Astrocyte of the hippocampus (primary cell): ENCODE results near the gene DNASE1L1.
A peak's percentile ranks its signal among the peaks of the same experiment; 100 is the strongest.

Experiments used
- DNase-seq: peaks from one replicate; pipeline ENCODE4 v3.0.0; 2011; ENCODE audit warnings: low read depth, low spot score

DNASE1L1 gene

DNA sequence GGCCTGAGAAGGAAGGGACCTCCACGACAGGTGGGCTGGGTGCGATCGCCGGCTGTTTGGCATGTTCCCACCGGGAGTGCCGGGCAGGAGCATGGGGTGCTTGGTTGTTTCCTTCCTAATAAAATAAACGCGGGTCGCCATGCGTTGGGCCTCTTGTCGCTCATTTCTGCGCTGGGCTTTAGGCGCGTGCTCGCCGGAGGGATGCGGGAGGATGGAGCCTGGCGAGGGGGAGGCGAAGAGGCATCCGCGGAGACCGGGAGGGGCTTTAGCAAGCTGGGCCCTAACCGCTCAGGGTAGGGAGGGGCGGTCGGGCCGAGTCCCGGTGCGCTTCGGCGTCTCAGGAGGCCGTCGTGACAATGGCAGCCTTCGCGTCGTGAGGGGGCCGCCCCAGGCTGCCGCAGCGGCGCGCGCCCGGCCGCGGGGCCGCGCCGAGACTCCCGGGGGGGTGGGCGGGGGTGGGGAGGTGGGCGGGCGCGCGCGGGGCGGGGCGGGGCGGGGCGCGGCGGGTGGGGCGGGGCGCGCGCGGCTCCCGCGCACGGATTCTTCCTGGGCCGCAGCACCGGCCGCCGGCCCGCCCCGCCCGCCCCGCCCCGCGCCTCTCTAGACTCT, 27.4 kb upstream of the DNASE1L1 start:
- DNase-seq, result no peak

DNA sequence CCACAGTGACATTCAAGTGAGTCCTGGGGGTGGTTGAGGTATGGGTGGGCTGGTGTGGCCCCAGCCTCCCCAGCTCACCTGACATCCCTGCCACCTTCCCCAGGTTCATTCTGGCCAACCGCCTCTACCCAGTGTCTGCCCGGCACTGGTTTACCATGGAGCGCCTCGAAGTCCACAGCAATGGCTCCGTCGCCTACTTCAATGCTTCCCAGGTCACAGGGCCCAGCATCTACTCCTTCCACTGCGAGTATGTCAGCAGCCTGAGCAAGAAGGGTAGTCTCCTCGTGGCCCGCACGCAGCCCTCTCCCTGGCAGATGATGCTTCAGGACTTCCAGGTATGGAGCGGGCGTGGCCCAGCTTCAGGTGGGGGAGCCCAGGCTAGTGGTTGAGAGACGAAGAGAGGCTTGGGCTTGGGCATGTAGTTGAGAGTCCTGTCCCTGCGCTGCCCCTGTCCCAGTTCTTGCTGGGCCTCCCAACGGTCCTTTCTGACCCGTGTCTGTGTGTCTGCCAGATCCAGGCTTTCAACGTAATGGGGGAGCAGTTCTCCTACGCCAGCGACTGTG, 26.2 kb upstream of the DNASE1L1 start:
- no peak for DNase-seq

DNA sequence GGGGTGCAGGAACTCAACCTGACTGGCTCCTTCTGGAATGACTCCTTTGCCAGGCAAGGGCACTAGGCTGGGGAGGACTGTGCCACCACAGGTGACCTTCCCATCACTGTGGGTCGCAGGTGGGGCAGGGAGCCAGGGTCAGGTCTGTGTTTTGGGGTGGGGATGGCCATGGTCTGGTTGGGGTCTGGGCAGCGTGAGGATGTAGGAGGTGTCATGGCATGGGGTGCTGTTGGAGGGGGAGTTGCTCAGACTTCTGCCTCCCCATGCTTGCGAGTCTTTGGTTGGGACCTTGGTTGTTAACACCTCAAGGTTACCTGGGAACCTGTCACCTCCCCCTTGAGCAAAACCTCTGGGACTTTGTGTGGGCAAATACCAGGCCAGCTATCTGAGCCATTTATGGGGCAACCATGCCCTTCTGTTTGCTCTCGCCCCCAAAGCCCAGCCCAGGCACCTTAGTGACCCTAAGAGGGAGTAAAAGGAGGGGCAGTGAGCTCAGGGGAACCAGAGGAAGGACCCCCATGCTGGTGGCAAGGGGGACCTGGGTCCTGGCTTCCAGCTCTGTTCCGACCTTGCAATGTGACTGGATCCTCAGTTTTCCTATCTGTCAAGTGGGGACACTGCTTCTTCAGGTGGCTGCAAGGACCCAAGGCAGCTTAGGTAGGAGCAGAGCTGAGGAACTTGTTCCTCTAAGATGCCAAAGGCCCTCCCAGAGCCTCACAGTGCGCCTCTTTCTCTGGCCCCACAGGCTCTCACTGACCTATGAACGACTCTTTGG, 25.5 kb upstream of the DNASE1L1 start:
- DNase-seq, result no peak

DNA sequence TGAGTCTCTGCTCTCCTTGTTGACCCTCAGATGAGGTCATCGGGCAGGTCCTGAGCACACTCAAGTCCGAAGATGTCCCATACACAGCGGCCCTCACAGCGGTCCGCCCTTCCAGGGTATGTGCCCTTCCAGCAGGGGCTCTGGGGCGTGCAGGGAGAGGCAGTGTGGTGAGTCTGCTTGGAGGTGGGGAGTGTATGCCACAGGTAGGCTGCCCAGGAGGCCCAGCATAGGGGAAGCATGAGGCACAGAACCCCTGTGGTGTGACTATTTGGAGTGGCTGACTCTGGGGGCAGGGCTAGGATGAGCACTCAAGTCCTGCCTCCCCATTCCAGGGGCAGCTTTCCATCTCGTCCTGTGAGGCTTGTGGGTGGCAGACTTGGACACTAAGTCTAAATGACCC, 24.6 kb upstream of the DNASE1L1 start:
- DNase-seq, result no peak

DNA sequence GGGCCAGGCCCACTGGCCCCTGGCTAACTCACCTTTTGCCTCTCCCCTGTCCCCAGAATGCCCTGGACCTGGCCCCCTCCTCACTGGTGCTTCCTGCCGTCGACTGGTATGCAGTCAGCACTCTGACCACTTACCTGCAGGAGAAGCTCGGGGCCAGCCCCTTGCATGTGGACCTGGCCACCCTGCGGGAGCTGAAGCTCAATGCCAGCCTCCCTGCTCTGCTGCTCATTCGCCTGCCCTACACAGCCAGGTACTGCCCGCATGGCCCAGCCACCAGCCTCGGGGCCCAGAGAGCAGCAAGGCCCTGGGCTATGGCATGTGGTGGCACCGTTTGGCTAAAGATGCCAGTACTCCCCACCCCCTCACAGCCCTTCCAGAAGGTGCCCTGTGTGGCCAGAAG, 23.2 kb upstream of the DNASE1L1 start:
- no peak for DNase-seq

DNA sequence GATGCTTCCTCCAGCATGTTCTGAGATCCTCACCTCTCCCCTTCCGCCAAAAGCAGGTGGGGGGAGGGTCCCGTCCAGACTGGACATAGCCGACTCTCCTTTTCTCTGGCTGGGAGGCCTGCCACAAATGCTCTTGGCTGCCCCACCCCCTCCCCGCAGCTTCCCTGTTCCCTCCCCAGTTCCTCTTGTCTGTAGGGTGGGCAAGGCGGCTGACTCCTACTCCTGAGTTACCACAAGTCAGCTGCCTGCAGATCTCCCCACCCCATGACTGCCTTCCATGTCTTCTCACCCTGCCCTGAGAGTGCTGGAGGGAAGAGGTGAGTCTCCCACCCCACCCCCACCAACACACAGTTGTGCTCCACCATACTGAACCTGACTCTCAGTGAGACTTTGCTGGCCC, 22.3 kb upstream of the DNASE1L1 start:
- DNase-seq, result no peak

DNA sequence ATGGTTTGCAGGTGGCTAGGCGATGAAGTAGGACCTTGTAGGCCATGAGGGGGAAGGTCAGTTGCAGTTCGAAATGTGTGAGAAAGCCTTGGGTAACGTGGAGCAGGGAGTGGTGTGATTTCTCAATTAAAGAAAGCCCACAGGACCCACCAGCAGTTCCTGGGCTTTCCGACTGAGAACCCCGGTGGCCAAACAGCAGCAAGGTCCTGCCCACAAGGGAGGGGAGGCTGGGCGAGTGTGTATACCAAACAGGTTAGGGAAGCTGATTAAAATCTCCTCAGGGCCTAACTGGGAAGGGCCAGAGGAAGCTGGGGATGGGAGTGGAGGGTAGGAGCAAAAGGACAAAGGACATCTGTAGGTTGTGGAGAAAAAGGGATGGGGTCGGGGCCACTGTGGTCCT, 21.9 kb upstream of the DNASE1L1 start:
- no peak for DNase-seq

DNA sequence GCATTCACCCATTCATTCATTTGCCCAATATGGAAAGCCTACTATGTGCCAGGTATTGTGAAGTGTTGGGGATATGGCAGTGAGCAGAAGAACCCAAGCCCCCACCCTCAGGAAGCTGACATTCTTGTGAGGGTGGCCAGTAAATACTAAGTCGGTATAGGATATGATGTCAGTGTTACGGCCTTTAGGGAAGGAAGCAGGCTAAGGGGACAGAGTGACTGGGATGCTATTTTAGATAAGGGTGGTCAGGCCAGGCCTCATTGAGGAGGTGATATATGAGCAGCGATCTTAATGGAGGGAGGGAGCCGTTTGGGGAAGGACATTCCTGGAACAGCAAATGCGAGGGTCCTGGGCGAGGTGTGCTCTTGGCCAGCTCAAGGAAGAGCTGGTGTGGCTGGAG, 21.4 kb upstream of the DNASE1L1 start:
- no peak for DNase-seq

DNA sequence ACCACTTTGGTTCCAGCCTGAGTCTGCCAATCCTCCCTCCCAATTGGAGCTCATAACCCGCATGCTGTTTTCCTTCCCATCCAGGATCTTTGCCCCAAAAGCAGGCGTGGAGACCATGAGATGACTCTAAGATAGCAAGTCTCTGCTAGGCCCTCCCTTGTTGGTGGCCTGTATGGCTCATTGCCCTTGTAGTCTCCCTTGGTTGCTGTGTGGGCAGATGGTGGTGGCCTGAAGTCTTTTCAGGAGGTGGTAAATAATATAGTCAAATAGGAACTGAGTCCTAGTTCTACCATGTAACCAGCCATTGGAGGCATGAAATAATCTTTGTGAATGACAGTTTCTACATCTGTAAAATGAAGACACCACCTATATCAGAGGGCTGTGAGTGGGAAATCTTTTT, 20.7 kb upstream of the DNASE1L1 start:
- no peak for DNase-seq

DNA sequence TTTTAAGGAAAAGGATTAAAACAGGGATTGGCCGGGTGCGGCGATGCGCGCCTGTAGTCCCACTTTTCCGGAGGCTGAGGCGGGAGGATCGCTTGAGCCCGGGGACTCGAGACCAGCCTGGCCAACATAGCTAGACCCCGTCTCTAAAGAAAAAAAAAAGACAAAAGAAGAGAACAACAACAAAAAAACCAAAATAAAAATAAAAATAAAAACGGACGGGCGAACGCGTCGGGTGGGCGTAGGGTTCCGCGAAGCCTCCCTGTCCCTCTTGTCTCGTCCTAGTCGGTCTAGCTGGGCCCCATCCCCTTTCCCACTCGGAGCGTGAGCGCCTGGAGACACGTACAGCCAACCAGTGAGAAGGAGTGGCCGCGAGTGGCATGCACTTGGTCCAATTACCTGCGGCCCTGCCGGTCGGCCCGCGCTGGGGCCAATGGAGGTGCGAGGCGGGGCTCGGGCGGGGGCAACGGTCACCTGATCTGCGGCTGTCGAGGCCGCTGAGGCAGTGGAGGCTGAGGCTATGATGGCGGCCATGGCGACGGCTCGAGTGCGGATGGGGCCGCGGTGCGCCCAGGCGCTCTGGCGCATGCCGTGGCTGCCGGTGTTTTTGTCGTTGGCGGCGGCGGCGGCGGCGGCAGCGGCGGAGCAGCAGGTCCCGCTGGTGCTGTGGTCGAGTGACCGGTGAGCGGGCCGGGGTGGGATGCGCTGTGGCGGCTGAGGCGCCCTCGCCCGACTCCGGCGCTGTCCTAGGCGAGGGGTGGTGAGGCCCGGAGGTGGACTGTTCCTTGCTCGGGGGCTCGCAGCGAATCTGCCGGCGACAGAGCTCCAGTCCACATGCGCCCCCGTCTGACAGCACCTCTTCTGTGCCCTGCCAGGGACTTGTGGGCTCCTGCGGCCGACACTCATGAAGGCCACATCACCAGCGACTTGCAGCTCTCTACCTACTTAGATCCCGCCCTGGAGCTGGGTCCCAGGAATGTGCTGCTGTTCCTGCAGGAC, 19.4 kb upstream of the DNASE1L1 start, which contains the start of gene ATP6AP1:
Gene ATP6AP1 (plus strand): TSS at position 502 of the 996 bp plus-strand sequence. CDS start 16 bp downstream, at position 518.
- peak; percentile 96 for DNase-seq

DNA sequence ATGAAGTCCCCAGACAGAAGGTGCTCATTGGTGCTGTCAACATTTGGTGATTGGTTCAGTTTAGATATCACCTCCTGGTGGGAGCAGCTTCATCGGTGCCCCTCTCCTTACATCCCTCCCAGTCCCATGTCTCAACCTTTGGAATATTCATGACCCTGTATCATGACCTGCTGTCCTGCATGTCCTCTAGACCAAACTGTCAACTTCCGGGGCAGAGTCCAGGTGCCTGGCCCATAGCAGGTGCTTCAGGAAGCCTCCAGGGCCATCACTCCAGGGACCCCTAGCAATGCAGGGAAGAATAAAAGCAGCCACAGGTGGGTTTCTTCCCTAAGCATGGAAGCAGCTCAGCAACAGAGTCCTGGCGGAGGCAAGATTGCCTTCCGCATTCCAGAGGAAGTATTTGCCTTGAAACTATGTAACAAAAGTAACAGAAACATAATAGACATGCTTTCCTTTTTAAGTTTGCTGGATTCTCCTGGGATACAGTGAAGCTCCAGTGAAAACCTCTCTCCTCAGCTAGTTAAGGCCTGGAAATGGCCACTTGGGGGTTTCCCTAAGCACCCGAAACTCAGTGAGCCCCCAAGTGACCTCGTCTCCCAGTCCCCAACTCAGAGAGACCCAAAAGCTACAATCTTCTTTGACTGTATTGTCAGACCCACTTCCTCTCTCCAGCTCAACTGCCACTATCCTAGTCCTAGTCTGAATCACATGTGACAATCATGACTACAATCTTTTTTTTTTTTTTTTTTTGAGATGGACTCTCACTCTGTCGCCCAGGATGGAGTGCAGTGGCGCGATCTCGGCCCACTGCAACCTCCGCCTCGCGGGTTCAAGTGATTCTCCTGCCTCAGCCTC, 18.1 kb upstream of the DNASE1L1 start:
- DNase-seq, result no peak

DNA sequence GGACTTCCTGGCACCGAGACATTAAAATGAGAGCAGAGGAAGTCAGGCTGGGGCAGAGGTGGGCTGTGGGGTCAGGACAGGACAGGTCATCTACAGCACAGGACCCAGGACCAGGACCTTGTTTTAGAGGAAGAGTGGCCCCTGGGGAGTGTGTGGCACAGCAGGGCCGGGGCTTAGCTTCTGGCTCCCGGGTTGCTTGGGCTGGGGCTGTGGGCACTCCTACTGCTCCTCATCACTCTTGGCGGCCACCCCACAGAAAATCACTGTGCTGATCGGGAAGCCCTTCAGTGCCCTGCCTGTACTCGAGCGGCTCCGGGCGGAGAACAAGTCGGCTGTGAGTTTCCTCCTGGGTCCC, 11.3 kb upstream of the DNASE1L1 start:
- DNase-seq, result no peak

DNA sequence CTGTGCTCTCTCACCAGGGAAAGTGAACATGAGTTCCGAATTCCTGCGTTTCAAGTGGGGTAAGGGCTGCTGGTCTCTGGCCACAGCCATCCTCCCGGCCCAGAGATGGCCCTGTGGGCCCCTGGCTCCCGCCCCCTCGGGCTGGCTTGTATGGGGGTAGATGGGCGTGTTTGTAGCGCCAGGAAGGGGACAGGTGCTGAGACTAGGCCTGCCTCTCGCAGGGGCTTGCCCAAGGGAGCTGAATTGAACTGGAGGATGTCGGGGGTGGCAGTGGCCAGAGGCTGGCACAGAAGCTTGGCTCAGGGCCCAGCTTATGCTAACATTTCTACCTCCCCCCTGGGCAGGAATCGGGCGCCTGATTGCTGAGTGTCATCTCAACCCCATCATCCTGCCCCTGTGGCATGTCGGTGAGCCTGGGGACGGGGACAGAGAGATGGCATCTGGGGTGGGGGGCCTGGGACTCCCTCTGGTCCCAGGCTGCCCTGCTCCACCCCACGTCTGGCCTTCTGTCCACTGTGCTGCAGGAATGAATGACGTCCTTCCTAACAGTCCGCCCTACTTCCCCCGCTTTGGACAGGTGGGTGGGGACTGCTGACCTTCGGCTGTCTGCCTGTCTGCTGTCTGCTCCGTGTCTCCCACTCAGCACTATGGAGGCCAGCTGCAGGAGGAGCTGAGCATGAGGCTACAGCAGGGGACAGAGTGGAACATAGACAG, 10.8 kb upstream of the DNASE1L1 start:
- DNase-seq, result no peak

DNA sequence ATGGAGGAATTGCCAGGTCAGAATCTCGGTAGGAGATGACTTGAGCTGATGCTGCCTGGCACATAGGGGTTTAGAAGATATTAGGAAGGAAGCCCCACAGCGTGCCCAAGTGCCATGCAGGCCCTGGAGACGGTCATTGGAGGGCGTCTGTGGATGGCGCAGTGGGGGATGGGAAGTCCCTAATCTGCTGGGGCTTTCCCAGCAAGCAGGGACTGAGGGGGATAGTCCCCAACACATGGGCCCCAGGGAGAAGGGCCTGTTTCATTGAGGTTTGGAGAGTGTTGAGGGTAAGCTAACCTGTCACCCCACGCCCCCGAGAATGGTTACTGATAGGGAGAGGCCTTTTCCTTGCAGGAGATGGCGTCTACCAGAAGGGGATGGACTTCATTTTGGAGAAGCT, 10.1 kb upstream of the DNASE1L1 start:
- DNase-seq, result no peak

DNA sequence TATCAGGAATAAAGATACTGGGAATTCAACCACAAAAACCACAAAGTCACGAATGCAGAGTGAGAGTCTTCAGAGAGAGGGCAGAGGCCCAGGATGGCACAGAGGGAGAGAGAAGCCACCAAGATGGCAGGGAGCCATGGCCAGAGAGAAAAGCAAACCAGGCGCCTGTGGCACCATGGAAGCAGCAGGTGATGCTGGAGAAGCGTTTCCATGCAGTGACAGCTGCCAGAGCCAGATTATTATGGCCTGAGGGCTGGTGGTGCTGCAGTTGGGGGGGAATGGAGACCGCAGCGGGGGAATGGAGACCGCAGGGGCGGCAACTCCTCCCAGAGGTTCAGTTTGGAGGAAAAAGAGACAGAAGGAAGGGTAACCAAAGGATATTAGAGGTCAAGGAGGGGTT, 8.1 kb upstream of the DNASE1L1 start:
- DNase-seq, result no peak

DNA sequence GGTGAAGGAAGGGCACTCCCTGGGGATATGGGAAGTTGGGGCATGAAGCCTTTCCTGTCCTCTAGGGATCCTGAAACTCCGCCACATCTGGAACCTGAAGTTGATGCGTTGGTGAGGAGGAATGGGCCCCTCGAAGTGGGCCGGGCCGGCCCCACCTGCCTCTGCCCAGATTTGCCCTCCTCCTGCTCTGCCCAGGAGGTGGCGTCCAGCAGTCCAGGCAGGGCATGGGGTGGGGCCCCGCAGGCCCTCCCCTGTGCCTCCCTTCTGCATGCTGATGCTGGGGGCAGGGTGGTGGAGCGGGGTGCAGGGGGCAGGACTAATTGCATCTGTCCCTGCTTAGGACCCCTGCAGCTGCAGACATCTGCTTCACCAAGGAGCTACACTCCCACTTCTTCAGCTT, 4.1 kb upstream of the DNASE1L1 start:
- no peak for DNase-seq

DNA sequence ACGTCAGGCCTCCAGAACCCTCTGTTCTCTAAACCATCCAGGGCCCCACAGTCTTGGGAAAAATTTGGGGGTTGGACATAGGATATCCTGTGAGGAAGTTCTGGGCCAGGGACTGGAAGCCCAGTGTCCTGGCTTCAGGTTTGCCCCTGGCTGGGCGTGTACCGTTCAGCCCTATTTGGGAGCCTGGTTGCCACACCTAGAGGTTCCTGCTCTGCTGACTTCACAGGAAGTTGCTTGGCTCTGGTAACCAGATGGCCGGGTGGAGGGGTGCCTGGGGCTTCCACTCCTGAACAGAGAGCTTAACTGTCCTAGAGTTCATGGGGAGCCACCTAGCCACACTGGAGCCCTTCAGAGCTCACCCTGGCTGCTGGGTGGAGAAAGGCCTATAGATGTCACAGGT, 3.4 kb upstream of the DNASE1L1 start:
- no peak for DNase-seq

DNA sequence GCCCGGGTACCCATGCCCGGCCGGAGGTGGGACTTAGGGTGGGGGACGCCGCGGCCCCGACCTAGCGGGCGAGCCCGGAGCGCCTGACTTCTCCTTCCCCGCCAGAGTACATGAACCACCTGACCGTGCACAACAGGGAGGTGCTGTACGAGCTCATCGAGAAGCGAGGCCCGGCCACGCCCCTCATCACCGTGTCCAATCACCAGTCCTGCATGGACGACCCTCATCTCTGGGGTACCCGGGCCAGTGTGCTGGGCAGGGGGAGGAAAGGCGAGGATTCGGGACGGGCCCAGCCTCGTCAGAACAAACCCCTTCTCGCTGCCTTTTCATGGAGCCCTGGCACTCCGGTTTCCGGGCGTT, 2.9 kb upstream of the DNASE1L1 start:
- peak; percentile 70 for DNase-seq

DNA sequence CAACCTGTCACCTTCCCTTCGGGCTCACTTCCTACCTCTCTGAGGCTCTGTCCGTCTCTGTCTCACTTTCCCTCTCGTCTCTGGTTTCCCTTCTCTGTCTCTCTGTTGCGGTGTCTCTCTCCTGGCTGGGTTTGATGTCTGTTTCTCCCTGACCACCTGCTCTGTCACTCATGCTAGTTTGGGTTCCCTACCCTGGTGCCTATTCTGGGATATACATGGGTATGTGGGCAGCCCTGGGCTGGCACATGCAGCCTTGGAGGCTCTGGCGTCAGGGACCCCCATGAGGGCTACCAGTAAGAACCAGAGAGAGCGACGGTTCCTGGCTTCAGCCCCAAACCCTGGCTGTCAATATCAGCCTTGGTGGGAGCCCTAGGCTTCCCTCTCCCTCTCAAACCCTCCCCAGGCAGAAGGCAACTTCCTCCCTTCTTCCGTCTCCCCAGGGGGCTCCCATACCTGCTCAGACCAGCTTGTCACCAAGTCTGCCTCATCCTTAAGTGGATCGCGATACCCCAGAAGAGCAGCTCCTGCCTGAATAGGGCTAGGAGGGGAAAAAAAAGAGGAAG, 314 bp downstream of the DNASE1L1 start:
- DNase-seq, result no peak

DNA sequence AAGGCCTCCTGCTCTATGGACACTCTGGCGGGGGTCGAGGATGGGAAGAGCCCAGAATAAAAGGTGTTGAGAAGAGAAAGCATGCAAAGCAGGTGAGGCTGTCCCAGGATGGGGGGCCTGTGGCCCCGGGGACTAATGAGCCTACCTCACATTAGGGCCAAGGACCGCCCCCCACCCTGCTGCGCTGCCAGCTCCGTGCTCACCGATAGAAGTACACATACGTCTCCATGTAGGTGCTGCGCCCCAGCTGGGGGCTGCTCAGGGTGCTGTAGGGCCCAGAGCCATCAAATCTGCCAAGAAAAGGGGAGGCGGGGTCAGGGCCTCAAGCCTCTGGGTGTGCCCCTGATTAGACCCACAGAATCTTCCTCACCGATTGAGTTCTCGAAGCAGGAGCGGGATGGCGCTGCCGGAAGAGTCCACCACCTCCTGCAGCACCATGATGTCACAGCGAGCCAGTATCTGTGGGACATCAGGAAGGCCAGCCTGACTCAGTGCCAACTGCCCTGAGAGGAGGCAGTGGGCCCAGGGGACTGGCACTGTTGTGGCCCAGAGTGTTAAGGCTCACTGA, 4.3 kb downstream of the DNASE1L1 start:
- no peak for DNase-seq
